ENCODE data around the gene TSHZ2.
"Not testable (repeated sequence)": the region's sequence is repeated elsewhere in the genome, so short reads cannot be mapped to it uniquely, and the experiment has no call there.

TSHZ2 gene

GRCh38 chr20:52964131-52964530 lies 8.0 kb upstream of the TSHZ2 start:
- DNase-seq (ENCODE audit: low read depth), result no peak

- no peak for DNase-seq (ENCODE audit: low read depth)
These were observed 6.8 kb upstream of the TSHZ2 start for GRCh38 chr20:52965380-52965779.

GRCh38 chr20:52965819-52966218 lies 6.3 kb upstream of the TSHZ2 start:
- no peak for DNase-seq (ENCODE audit: low read depth)

- not testable (repeated sequence) for DNase-seq (ENCODE audit: low read depth)
These were observed 5.6 kb upstream of the TSHZ2 start for GRCh38 chr20:52966543-52966942.

GRCh38 chr20:52971498-52972189 lies 514 bp upstream of the TSHZ2 start:
- no peak for DNase-seq (ENCODE audit: low read depth)

GRCh38 chr20:52972965-52973819 lies 1.0 kb downstream of the TSHZ2 start:
- DNase-seq (ENCODE audit: low read depth), result peak; percentile 10

GRCh38 chr20:52974179-52974594 lies 2.0 kb downstream of the TSHZ2 start:
- no peak for DNase-seq (ENCODE audit: low read depth)

- no peak for DNase-seq (ENCODE audit: low read depth)
These were observed 3.0 kb downstream of the TSHZ2 start for GRCh38 chr20:52975029-52975732.

GRCh38 chr20:52975803-52976531 lies 3.8 kb downstream of the TSHZ2 start:
- no peak for DNase-seq (ENCODE audit: low read depth)

GRCh38 chr20:52978851-52979250 lies 6.7 kb downstream of the TSHZ2 start:
- no peak for DNase-seq (ENCODE audit: low read depth)

- no peak for DNase-seq (ENCODE audit: low read depth)
These were observed 8.9 kb downstream of the TSHZ2 start for GRCh38 chr20:52981051-52981450.

- DNase-seq (ENCODE audit: low read depth), result no peak
These were observed 11.7 kb downstream of the TSHZ2 start for GRCh38 chr20:52983726-52984450.

- DNase-seq (ENCODE audit: low read depth), result no peak
These were observed 12.3 kb downstream of the TSHZ2 start for GRCh38 chr20:52984451-52984810.

- DNase-seq (ENCODE audit: low read depth), result no peak
These were observed 13.5 kb downstream of the TSHZ2 start for GRCh38 chr20:52985687-52986086.

GRCh38 chr20:52987295-52987694 lies 15.1 kb downstream of the TSHZ2 start:
- DNase-seq (ENCODE audit: low read depth), result no peak

- DNase-seq (ENCODE audit: low read depth), result no peak
These were observed 19.7 kb downstream of the TSHZ2 start for GRCh38 chr20:52991830-52992229.

GRCh38 chr20:52992632-52993031 lies 20.5 kb downstream of the TSHZ2 start:
- no peak for DNase-seq (ENCODE audit: low read depth)

- DNase-seq (ENCODE audit: low read depth), result no peak
These were observed 20.9 kb downstream of the TSHZ2 start for GRCh38 chr20:52993076-52993475.

- DNase-seq (ENCODE audit: low read depth), result no peak
These were observed 22.2 kb downstream of the TSHZ2 start for GRCh38 chr20:52994184-52994970.

GRCh38 chr20:52996130-52996529 lies 24.0 kb downstream of the TSHZ2 start:
- no peak for DNase-seq (ENCODE audit: low read depth)

GRCh38 chr20:52996658-52997057 lies 24.5 kb downstream of the TSHZ2 start:
- DNase-seq (ENCODE audit: low read depth), result no peak
